HepG2 (cell line): ENCODE measurements around the gene CCDC196. TPM values are rescaled to one million over a fixed set of nuclear protein-coding genes. Genes with fewer than 3 reads are reported as not detected.

Experiments
- ATAC-seq: fragments of 200-7000 bp; cut with Tn5 transposase; 3 replicates; pipeline ENCODE4 v1.9.1; 2020; ENCODE audit warnings: mild to moderate bottlenecking, moderate library complexity
- BruUV-seq: library from RNA; stranded (reverse); fragments of 400-500 nt; replicated peaks from 2 replicates; lab custom pipeline; 2021; lab: Mats Ljungman, UMichigan
- CTCF ChIA-PET: fragments of 300-600 bp; formaldehyde crosslinking; extraction: SDS; loops from one replicate; lab custom pipeline; 2021; ENCODE audit warnings: low total read pairs, inconsistent platforms, low intra/inter-chr PET ratio; lab: Yijun Ruan, JAX
- POLR2A ChIA-PET: fragments of 350-600 bp; sonication (Branson Sonifier 250); formaldehyde crosslinking; loops from one replicate; lab custom pipeline; 2020; ENCODE audit warnings: antibody characterized with exemption, inconsistent platforms; lab: Yijun Ruan, JAX
- DNase-seq: peaks from one replicate; pipeline ENCODE4 v3.0.0-alpha.2; 2015; ENCODE audit warnings: low spot score
- FAIRE-seq: peaks from 3 replicates; lab custom pipeline; 2011; peaks lifted over from hg19 to GRCh38; lab: Jason Lieb, UNC
- H2AFZ ChIP-seq: one replicate; pipeline ENCODE4 v1.6.1; 2011; ENCODE audit warnings: low read length, inconsistent platforms
- H3K27ac ChIP-seq: fragments of 300-600 bp; 3 replicates; pipeline ENCODE4 v1.8.0; 2011; ENCODE audit warnings: mixed run types, mild to moderate bottlenecking, mixed read lengths, low read length, inconsistent platforms; ENCODE audit not compliant: insufficient read depth; ENCODE audit errors: extremely low read length
- H3K27me3 ChIP-seq, 2 experiments: fragments of 200-600 bp in 1 of 2; 2 replicates in 1 of 2; 3 replicates in 1 of 2; pipeline versions ENCODE4 v1.6.0 to v1.8.0; 2011; ENCODE audit warnings: low read length in 2 of 2, mild to moderate bottlenecking in 2 of 2, moderate library complexity in 2 of 2, inconsistent platforms in 1 of 2; ENCODE audit not compliant: insufficient read depth in 2 of 2, control insufficient read depth in 1 of 2
- H3K36me3 ChIP-seq, 2 experiments: fragments of 200-600 bp in 1 of 2; replicated peaks in 1 of 2; 2 replicates in 1 of 2; 3 replicates in 1 of 2; pipeline versions ENCODE4 v1.5.1 to v1.8.0; 2011; ENCODE audit warnings: low read length in 2 of 2, inconsistent platforms in 1 of 2; ENCODE audit not compliant: insufficient read depth in 2 of 2, control insufficient read depth in 1 of 2
- H3K4me1 ChIP-seq: 2 replicates; pipeline ENCODE4 v1.5.1; 2012; ENCODE audit warnings: low read length, inconsistent platforms; ENCODE audit not compliant: insufficient read depth
- H3K4me2 ChIP-seq: 2 replicates; pipeline ENCODE4 v1.6.0; 2011; ENCODE audit warnings: low read depth, low read length, inconsistent platforms
- H3K4me3 ChIP-seq, 3 experiments: fragments of 200-600 bp in 1 of 3; sonication (generic), shearing (Covaris generic) in 1 of 3; replicated peaks in 1 of 3; 2 replicates each; pipeline ENCODE4 v1.5.1; 2011 to 2016; ENCODE audit warnings: low read length in 3 of 3, inconsistent platforms in 2 of 3, low read depth in 2 of 3, mild to moderate bottlenecking in 2 of 3, control low read depth in 1 of 3, mixed read lengths in 1 of 3; ENCODE audit not compliant: insufficient read depth in 1 of 3
- H3K79me2 ChIP-seq: one replicate; pipeline ENCODE4 v1.6.1; 2011; ENCODE audit warnings: low read length, inconsistent platforms; ENCODE audit not compliant: insufficient read depth
- H3K9ac ChIP-seq: 2 replicates; pipeline ENCODE4 v1.6.0; 2011; ENCODE audit warnings: mild to moderate bottlenecking, low read depth, low read length, inconsistent platforms; ENCODE audit not compliant: insufficient read depth
- H3K9me3 ChIP-seq: 2 replicates; pipeline ENCODE4 v1.5.1; 2012; ENCODE audit warnings: mild to moderate bottlenecking, low read length
- H4K20me1 ChIP-seq: 2 replicates; pipeline ENCODE4 v1.6.0; 2011; ENCODE audit warnings: inconsistent platforms, mild to moderate bottlenecking, low read length, moderate library complexity; ENCODE audit not compliant: insufficient read depth
- GLI4 ChIP-seq: sonication (generic); formaldehyde crosslinking; IDR thresholded peaks from 2 replicates; pipeline ENCODE4 v1.5.1; 2020; ENCODE audit warnings: missing genetic modification reagents, mild to moderate bottlenecking, moderate library complexity, borderline replicate concordance
- PCBP2 ChIP-seq: fragments of 200-400 bp; formaldehyde crosslinking; optimal IDR thresholded peaks from 2 replicates; pipeline ENCODE3; 2018; ENCODE audit warnings: low read length, low read depth; ENCODE audit not compliant: poor library complexity, severe bottlenecking
- ZNF205 ChIP-seq: IDR thresholded peaks from 2 replicates; pipeline ENCODE4 v1.6.1; 2018; ENCODE audit warnings: missing biosample characterization, missing genetic modification reagents
- ZNF329 ChIP-seq: sonication (generic); formaldehyde crosslinking; IDR thresholded peaks from 2 replicates; pipeline ENCODE4 v1.9.0; 2021; ENCODE audit warnings: low read depth, mild to moderate bottlenecking, missing genetic modification reagents
- ZNF343 ChIP-seq: sonication (generic); formaldehyde crosslinking; IDR thresholded peaks from 2 replicates; pipeline ENCODE4 v1.4.0; 2020; ENCODE audit warnings: mild to moderate bottlenecking, missing genetic modification reagents
- WGBS: methylation state at CpG from one replicate; pipeline ENCODE4 v1.1.6; 2017; ENCODE audit warnings: low lambda C conversion rate; 5-methylcytosine and 5-hydroxymethylcytosine counted together
- in situ Hi-C: cut with HindIII; loops from 2 replicates; pipeline ENCODE4 v1.10.0; 2017; ENCODE audit warnings: low pct_unique_long_range_greater_than_20kb; ENCODE audit not compliant: extremely low pct_ligation_motif_present
- intact Hi-C: fragments of 100-400 bp; cut with micrococcal nuclease; formaldehyde crosslinking; loops from one replicate; pipeline ENCODE4 v1.10.0; 2022; ENCODE audit not compliant: unreplicated experiment
- polyA plus RNA-seq, 8 experiments: library from polyadenylated mRNA; depleted of rRNA in 3 of 8; stranded (reverse) in 7 of 8; unstranded in 1 of 8; fragments of >200 nt; fragmentation: Illumina TruSeq in 4 of 8; extraction: Trizol in 4 of 8; gene quantifications; 2 replicates each; pipeline versions ENCODE4 v1.2.1 to v1.2.3, GENCODE V29; 2011 to 2016; ENCODE audit warnings: low read depth in 4 of 8, missing spikeins in 1 of 8, mixed read lengths in 1 of 8; ENCODE audit not compliant: insufficient read depth in 1 of 8
- total RNA-seq, 5 experiments: library from RNA; depleted of rRNA; stranded (reverse); fragments of >200 nt; fragmentation: Illumina TruSeq; extraction: Trizol; gene quantifications; 2 replicates each; pipeline ENCODE4 v1.2.3, GENCODE V29; 2016; ENCODE audit warnings: low read depth in 1 of 5
- TF ChIP-seq, protein P1 (sequence below): sonication (generic); formaldehyde crosslinking; IDR thresholded peaks from 2 replicates; pipeline ENCODE4 v1.4.0; 2020; ENCODE audit warnings: missing genetic modification reagents
- TF ChIP-seq, protein P2 (sequence below): sonication (generic); formaldehyde crosslinking; IDR thresholded peaks from 2 replicates; pipeline ENCODE4 v1.4.0; 2020; ENCODE audit warnings: missing genetic modification reagents

Gene CCDC196
- total and polyA plus RNA-seq, 2 of the 13 experiments (the other 11 are each of a cell fraction or from before 2014, with no cell fraction given), result not detected

DNA sequence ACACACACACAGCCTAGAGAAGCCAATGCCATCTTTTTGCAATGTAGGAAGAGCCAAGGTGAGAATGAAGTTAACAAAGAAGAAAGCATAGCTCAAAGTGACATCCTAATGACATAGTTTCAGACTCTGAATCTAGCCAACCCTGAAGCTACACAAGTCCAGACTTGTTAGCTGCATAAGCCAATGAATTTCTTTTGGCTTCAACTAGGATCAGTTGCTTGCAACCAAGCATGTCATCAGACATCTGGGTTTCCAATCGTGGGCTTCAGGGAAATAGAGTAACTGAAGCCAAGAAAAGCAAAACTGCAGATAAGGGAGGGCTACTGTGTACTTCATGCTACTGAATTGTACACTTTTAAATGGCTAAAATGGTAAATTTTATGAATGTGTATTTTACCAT, 17.4 kb downstream of the CCDC196 start:
- TF ChIP-seq PCBP2 (no peak), ZNF205 (CRISPR knock-in tag) (no peak)
- TF ChIP-seq, protein P1, sequence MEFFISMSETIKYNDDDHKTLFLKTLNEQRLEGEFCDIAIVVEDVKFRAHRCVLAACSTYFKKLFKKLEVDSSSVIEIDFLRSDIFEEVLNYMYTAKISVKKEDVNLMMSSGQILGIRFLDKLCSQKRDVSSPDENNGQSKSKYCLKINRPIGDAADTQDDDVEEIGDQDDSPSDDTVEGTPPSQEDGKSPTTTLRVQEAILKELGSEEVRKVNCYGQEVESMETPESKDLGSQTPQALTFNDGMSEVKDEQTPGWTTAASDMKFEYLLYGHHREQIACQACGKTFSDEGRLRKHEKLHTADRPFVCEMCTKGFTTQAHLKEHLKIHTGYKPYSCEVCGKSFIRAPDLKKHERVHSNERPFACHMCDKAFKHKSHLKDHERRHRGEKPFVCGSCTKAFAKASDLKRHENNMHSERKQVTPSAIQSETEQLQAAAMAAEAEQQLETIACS (CRISPR knock-in tag), result no peak
- Histone ChIP-seq H3K4me3 (no peak overlapping the region), H4K20me1 (no peaks in the 10 kb centered on the region), H3K36me3 (no peaks in the 10 kb centered on the region), H3K4me1 (peaks cover 23% of the 10 kb centered on the region), H3K27me3 (no peaks in the 10 kb centered on the region; a peak in 1 of 5 replicates), H3K9me3 (no peaks in the 10 kb centered on the region), H3K79me2 (peaks cover 2% of the 10 kb centered on the region), H2AFZ (no peak overlapping the region), H3K9ac (no peak overlapping the region), H3K27ac (no peak overlapping the region), H3K4me2 (no peak overlapping the region)
- FAIRE-seq (no peak), ATAC-seq (no peak), DNase-seq (no peak)
- intact Hi-C loops, result no loop called here
- WGBS, result 100% methylated on average over 1 of the region's 1 CpG
- no TSS peak for BruUV-seq
- CTCF ChIA-PET, result no interaction called here
- in situ Hi-C loops, result no loop called here
- POLR2A ChIA-PET, result no interaction called here

DNA sequence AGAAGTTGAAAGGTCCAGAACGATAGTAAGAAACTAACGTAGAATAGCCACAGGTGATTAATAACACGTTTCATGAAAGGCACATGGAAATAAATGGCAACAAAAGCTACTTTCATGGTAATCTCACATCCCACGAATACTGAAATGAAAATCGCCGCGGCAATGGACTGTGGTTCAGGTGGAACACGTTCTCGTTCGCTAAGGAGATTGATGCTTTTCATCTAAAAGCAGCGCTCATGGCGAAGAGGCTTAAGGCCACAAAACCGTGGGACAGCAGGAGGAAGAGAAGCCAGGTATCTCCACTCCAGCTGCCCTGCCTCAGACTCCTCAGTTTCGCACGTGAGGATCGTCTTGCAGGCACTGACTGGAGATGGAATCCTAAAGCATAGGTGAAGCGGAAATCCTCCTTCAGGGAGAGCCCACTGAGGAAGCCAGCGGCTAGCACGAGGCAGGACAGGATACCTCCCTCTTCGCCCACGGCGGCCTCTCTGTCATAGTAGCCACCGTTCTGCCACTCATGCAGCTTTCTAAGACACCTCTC, 21.1 kb downstream of the CCDC196 start:
- ATAC-seq (peak; percentile 55), FAIRE-seq (peak; percentile 52), DNase-seq (no peak)
- Histone ChIP-seq H3K9ac (peak overlapping the region; percentile 79), H3K4me1 (peaks cover 37% of the 10 kb centered on the region), H3K27me3 (no peaks in the 10 kb centered on the region; a peak in 1 of 5 replicates), H3K27ac (peak overlapping the region; percentile 94), H3K4me3 (peak overlapping the region; percentile 73 to 100 (median 99)), H3K36me3 (no peaks in the 10 kb centered on the region), H4K20me1 (peaks cover 18% of the 10 kb centered on the region; the same call in 1 of the 2 replicates), H3K79me2 (peaks cover 39% of the 10 kb centered on the region), H3K4me2 (peak overlapping the region; percentile 97), H2AFZ (peak overlapping the region; percentile 84), H3K9me3 (no peaks in the 10 kb centered on the region)
- in situ Hi-C loops (no loop called here), intact Hi-C loops (no loop called here)
- ChIA-PET POLR2A (interaction anchor here (0.7 to 2.1 kb wide), 9 partner anchors 9 to 1405 kb away, joined by 3 to 18 read pairs (median 4); partner anchors contain the start of gene MAX), CTCF (interaction anchor here (1.5 kb wide), 1 partner anchor 12 kb away, joined by 5 read pairs; no protein-coding TSS in a partner anchor)
- TSS peak; percentile 84 for BruUV-seq
- WGBS, result under 1% methylated on average over 22 of the region's 23 CpGs
- TF ChIP-seq ZNF343, result 0 out of 2 replicates have a peak, but pooled peaks have one; percentile 13
- 0 out of 2 replicates have a peak, but pooled peaks have one; percentile 2 for TF ChIP-seq GLI4 (CRISPR knock-in tag)
- TF ChIP-seq, protein P2, sequence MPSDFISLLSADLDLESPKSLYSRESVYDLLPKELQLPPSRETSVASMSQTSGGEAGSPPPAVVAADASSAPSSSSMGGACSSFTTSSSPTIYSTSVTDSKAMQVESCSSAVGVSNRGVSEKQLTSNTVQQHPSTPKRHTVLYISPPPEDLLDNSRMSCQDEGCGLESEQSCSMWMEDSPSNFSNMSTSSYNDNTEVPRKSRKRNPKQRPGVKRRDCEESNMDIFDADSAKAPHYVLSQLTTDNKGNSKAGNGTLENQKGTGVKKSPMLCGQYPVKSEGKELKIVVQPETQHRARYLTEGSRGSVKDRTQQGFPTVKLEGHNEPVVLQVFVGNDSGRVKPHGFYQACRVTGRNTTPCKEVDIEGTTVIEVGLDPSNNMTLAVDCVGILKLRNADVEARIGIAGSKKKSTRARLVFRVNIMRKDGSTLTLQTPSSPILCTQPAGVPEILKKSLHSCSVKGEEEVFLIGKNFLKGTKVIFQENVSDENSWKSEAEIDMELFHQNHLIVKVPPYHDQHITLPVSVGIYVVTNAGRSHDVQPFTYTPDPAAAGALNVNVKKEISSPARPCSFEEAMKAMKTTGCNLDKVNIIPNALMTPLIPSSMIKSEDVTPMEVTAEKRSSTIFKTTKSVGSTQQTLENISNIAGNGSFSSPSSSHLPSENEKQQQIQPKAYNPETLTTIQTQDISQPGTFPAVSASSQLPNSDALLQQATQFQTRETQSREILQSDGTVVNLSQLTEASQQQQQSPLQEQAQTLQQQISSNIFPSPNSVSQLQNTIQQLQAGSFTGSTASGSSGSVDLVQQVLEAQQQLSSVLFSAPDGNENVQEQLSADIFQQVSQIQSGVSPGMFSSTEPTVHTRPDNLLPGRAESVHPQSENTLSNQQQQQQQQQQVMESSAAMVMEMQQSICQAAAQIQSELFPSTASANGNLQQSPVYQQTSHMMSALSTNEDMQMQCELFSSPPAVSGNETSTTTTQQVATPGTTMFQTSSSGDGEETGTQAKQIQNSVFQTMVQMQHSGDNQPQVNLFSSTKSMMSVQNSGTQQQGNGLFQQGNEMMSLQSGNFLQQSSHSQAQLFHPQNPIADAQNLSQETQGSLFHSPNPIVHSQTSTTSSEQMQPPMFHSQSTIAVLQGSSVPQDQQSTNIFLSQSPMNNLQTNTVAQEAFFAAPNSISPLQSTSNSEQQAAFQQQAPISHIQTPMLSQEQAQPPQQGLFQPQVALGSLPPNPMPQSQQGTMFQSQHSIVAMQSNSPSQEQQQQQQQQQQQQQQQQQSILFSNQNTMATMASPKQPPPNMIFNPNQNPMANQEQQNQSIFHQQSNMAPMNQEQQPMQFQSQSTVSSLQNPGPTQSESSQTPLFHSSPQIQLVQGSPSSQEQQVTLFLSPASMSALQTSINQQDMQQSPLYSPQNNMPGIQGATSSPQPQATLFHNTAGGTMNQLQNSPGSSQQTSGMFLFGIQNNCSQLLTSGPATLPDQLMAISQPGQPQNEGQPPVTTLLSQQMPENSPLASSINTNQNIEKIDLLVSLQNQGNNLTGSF, result peak; percentile 23; the same call in 1 of the 2 replicates
- TF ChIP-seq ZNF329 (CRISPR knock-in tag), result peak; percentile 26; the same call in 1 of the 2 replicates
